Stimulated activated CD8-positive, alpha-beta memory T cell treated with anti-CD3 and anti-CD28 coated beads, Interleukin-12 subunit alpha, Interleukin-12 subunit beta, amount 100 ng/mL, for 24 hours (primary cell): Measurements from ENCODE around the gene ACSL3.

Experiments
- DNase-seq: peaks from one replicate; pipeline ENCODE4 v3.0.0-alpha.2; 2020; ENCODE audit errors: extremely low read depth

Gene ACSL3

DNA sequence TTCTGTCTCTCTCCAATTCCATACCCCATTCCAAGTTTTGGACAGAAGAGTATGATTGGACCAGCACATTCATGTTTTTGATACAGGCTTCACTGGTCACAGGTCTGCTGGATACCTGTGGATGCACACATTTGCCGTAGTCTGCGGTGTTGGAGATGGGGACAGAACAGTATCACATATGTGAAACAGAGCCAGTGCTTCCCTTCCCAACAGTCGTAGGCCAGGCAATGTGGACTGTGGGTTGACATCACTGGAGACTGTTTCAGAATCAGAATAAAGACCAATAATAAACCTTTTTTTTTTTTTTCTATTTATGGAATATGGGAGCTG lies 18.7 kb downstream of the ACSL3 start:
- DNase-seq = no peak

DNA sequence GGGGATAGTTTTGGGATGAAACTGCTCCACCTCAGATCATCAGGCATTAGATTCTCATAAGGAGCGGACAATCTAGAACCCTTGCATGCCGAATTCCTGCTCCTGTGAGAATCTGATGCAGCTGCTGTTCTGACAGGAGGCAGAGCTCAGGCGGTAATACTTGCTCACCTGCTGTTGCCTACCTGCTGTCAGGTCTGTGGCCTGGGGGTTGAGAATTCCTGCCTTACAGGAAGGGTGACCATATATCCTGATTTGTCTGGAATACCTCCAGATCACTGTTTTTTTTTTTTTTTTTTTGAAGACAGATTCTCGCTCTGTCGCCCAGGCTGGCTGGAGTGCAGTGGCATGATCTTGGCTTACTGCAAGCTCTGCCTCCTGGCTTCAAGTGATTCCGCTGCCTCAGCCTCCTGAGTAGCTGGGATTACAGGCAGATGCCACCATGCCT lies 21.7 kb downstream of the ACSL3 start:
- DNase-seq = no peak

DNA sequence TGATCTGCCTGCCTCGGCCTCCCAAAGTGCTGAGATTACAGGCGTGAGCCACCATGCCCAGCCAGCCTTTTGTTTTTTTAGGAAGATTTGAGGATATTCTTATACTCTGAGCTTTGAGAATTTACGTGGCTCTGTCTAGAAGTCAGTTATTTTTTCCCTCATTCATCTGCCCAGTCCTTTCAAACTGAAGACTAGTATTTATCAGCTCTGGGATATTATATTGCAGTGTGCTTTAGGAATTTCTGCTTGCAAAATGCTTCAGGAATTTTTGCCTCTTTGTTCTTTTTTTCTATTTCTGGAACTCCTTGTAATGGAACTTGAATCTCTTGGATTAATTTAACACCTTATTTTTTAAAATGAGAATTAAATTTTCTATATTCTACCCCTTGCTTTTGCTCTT lies 22.6 kb downstream of the ACSL3 start:
- no peak for DNase-seq

DNA sequence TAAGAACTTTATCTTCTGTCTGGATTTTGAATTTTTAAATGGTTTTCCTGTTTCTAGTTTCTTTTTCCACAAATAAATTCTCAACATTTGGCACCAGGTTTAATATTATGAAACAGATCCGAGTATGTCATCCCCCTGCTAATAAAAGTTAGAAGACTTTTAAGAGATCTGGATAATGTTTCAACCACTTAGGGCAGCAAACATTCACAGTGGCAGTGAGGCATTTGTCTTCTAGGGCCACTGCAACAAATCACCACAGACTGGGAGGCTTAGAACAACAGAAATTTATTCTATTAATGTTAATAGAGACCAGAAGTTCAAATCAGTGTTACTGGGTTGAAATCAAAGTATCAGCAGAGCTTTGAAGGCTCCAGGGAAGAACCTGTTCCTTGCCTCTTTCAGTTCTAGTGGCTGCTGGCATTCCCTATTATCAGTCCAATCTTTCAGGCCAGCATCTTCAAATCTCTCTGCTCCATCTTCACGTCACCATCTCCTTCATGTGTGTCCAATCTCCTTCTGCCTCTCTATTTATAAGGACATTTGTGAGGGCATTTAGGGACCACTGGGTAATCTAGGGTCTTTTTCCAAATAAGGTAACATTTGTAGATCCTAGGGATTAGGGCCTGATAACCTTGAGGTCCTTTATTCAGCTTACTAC lies 23.4 kb downstream of the ACSL3 start:
- DNase-seq = no peak

DNA sequence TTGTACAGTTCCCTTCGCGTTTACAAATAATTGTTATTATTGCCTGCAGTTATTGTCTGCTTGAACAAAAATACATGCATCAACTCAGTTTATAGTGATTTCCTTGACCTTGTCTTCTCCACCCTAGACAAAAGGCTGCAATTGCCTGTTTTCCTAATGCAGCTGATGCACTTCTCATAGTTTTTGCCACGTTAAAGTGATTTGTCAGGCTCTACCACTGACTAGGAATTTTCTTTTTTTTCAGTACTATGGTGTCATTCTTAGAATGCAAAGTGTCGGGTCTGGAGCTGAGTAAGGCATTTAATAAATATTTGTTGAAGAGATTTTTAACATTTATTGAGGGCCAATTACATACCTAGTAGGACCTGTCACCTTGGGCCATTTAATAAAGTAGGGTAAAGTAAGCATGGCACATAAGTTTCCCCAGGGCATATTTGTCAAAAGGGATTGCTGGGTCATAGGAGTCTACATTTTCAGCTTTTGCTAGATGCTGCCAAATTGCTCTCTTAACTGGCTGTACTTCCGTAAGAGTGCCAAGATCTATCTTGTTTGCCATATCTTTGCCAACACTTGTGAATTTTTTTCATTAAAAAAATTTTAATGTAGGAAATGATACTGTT lies 24.1 kb downstream of the ACSL3 start:
- DNase-seq = no peak

DNA sequence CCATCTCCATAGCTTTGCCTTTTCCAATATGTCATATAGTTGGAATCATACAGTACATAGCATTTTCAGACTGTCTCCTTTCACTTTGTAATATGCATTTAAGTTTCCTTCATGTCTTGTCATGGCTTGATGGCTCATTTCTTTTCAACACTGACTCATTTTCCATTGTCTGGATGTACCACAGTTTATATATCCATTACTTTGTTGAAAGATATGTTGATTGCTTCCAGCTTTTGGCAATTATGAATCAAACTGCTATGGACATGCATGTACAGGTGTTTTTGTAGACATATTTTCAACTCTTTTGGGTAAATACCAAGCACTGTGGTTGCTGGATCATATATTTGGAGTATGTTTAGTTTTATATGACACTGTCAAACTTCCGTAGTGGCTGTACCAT lies 26.3 kb downstream of the ACSL3 start:
- DNase-seq = no peak

DNA sequence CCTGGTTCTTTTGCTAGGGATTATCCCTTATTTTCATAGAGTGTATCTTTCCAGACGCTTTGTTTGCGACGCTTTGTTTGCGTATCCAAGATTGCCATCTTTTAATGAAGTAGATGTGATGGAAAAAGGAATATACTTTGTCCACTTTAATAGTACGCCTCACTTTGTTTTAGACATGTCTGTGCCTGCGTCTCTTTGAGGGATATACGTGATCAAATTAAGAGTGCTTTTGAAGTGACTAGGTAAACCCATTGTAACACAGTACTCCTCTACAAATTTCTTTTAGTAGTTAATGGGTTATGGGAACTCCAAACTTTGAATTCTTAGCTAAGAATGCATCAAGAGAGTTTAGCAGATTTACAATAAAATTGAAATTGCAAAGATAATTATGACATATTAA lies 27.9 kb downstream of the ACSL3 start:
- no peak for DNase-seq

DNA sequence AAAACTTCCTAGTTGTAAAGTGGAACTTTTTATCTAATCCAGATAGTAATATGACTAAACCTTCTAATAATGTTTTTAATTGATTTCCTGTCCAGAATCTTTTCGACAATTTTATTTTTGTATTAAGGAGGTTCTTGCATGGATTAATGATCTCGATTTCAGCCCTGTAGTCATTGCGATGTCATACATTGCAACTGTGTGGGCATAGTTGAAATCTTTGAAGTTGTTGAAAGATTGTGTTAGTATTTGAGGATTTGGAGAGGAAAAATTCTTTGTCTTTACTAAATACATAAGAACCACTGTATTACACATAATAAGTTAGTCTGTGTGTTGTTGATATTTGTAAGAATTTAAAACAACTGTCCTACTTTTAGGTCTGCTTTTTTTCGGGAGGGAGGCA lies 31.1 kb downstream of the ACSL3 start:
- no peak for DNase-seq

DNA sequence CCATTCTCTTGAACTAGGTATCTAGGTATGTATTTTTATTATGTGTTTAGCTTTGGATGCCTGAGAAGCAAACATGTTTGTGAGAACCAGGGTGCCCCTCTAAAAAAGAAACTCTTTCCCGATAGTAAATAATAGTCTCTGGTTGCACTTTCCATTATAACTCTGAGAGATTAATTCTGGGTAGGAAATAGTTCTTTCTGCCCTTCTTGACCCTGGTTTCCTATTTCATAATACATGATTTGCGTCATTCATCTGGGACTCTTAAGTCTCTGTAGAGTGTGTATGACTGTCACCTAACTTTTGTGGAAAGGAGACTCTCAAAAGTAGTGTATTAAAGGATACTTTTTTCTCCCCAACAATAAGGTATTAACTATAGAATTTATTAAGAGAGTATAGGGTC lies 31.5 kb downstream of the ACSL3 start:
- DNase-seq = no peak

DNA sequence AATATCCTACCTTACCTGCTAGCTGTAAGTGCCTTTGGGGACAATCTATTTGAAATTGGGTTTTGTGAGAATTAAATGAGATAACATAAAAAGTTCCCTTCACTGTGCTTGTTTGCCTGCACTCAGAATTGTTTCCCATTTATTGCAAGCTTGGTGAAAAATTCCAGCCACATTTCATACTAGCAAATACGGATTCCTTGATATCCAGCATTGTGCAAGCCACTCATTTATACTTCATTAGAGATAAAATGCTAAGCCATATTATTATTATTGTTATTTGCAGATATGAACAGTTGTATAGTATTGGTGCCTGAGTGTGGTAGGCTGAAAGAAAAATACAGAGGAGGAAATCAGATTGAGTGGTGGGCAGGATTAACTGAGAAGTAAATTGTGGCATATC lies 31.9 kb downstream of the ACSL3 start:
- no peak for DNase-seq

DNA sequence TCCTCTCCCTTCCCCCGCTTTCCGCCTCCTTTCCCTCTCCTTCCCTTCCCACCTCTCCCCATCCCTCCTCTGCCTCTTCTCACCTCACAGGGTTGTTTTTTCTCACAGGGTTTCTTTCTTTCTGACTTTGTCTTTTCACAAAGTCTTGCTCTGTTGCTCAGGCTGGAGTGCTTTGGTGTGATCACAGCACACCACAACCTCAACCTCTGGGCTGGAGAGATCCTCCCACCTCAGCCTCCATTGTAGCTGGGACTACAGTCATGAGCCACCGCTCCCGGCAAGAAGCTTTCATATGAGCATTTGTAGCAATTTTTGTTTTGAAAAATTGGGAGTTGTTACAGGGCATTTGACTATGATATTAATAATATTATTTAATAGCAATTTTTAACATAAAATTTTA lies 32.9 kb downstream of the ACSL3 start:
- no peak for DNase-seq

DNA sequence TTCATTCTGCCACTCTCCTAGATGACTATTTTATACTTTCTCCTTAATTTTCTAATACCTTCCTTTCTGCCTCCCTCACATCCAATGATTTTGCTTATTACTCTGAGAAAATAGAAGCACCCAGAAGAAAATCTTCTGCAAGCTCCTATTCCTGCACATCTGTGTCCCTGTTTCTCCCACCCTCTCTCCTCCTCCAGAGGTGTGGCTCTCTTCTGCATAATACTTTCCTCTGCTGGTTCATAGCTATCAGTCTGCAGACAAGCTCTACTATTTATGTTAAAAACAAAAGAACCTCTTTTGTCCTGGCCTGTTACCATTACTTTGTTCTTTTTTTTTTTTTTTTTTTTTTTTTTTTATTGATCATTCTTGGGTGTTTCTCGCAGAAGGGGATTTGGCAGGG lies 34.3 kb downstream of the ACSL3 start:
- DNase-seq = no peak

DNA sequence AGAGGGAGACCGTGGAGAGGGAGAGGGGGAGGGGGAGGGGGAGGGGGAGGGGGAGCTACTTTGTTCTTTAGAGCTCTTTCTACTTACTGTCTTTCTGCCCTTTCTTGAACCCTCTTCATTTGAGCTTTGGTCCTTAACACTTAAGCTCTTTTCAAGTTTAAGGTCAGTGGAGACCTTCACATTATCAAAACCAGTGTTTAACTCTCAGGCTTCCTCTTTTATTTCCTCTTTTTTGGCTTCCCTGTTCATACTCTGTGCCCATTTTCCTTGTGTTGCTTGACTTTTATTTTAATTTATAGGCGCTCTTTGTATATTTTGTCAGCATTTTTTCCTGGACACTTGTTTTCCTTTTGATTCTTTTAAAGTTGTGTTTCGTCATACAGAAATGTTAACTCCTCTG lies 37.1 kb downstream of the ACSL3 start:
- no peak for DNase-seq

DNA sequence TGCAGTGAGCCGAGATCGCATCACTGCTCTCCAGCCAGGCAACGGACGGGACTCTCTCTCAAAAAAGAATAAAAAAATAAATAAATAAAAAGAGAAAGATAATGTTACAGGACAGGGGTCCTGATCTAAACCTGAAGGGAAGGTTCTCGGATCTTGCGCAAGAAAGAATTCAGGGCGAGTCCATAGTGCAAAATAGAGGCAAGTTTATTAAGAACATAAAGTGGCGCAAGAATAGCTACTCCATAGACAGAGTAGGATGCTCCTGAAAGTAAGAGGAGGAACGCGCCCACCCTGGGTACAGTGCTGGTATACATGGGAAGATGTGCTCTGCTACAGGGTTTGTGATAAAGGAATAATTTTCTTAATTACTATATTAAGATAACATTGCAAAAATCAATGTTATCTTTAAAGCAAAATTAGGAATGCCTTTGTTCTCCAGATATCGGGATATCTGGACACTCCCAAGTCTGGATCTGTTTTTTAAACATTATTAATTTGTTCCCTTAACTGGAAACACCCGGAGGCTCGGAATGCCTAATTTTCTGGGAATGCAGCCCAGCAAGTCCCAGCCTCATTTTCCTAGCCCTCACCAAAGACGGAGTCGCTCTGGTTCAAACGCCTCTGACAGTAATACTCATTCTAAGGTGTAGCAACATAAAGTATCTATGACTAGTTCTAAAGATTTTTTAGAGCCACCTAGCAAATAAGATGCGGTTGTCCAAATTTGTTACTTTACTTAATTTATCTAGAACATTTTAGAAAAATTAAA lies 38.8 kb downstream of the ACSL3 start:
- no peak for DNase-seq

DNA sequence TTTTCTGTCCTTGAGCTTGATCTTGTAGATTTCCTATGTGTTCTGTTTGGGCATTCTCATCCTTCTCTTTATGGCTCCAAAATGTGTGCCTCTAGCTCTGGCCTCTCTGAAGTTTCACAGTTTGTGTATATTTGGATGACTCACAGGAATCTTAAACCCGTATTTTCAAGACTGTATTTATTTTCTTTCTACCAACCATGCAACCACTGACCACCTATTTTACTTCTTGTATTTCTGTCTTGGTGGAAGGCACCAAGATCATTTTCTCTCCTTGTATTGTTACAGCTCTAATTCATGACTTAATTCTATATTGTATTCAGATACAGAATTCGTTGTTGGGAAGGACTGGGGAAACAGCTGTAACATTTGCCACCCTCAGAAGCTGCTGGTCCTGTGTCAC lies 39.5 kb downstream of the ACSL3 start:
- DNase-seq = no peak

DNA sequence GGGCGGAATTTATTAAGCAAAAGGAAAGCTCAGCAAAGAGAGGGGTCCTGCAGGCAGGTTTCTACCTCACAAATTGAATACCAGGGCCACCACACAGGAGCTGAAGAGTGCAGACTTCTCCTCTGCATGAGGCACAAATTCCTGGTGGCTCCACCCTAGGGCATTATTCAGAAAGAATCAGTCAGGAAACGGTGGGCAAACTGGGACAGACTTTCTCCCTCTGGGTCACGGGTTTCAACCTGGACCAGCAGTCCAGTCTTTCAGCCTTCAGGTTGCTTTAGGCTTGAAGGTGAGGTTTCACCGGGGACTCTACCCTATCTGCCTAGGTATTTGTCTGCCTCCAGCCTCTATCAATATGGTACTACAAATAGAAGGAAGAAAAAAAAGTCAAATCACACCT lies 41.8 kb downstream of the ACSL3 start:
- DNase-seq = no peak

DNA sequence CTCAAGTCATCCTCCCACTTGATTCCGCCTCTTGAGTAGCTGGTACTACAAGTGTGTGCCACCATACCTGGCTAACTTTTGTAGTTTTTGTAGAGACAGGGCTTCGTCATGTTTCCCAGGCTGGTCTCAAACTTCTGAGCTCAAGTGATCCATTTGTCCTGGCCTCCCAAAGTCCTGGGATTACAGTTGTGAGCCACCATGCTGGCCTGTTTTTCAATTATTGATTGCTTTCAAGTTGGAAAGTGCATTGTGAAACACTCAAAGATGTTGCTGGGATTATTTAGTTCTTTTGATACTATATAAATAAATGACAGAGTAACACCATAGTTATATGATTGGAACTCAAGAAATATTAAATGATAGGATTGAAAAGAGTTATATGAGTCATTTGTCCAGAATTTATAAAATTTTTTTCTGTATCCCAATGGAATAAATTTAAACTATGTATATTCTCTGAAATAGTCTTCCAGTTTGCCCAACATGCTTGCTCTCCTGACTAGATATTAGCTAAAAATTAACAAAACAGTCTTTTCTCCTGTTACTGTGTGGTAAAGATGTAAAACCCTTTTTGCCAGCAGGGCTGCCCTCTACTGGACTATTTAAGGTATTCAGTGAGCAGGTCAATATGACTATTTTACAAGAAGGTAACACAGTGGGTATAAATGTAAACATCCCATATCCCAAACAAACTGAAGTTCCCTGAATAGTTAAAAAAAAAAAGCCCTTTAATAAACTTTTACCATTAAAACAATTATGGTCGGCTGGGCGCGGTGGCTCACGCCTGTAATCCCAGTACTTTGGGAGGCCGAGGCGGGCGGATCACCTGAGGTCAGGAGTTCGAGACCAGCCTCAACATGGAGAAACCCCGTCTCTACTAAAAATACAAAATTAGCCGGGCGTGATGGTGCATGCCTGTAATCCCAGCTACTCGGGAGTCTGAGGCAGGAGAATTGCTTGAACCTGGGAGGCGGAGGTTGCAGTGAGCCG lies 42.7 kb downstream of the ACSL3 start:
- no peak for DNase-seq

DNA sequence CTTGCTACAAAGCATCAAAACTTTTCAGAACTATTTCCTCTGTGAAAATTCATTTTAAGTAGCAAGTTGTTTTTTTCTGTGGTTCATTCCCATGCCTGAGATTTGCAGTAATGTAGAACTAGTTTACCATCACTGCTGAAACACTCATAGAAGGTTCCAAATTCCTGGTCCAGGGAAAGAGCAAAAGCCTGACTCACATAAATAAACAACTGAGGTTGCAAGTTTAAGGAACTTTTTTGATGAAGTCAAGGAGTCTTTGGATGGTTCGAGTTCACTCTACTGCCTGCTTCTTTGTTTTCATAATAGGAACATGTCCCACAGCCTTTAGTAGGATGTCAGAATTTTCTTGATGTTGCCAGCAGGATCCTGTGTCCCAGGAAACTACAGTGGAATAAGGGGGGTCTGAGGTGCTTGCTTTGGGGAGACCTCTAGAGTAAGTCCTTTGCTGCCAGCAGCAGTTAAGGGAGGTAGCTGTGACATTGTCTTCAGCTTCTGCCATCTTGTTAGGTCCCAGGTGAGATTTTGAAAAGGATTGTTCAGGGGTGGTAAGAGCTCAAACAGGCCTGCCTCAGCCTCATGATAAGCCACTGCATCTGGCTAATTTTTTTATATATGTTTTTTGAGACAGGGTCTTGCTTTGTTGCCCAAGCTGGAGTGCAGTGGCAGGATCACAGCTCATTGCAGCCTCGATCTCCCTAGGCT lies 43.9 kb downstream of the ACSL3 start:
- DNase-seq = no peak

DNA sequence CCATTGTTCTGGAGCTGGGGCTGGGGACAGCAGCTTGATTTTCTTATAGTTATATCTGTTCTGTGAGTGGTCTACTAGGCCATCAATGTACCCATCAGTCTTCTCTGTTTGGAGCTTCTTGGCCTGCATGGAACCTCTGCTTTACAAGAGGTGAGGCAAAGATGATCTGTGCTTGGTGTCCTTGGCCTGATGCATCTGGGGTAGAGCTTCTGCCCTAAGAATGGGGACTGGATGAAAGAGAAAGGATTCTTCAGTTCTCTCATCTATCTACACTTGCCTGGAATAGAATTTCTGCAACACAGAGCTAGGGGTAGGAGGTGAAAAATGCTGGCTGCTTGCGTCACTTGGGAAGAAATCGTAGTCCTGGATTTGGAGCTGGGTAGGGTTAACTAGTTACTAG lies 46.2 kb downstream of the ACSL3 start:
- no peak for DNase-seq

DNA sequence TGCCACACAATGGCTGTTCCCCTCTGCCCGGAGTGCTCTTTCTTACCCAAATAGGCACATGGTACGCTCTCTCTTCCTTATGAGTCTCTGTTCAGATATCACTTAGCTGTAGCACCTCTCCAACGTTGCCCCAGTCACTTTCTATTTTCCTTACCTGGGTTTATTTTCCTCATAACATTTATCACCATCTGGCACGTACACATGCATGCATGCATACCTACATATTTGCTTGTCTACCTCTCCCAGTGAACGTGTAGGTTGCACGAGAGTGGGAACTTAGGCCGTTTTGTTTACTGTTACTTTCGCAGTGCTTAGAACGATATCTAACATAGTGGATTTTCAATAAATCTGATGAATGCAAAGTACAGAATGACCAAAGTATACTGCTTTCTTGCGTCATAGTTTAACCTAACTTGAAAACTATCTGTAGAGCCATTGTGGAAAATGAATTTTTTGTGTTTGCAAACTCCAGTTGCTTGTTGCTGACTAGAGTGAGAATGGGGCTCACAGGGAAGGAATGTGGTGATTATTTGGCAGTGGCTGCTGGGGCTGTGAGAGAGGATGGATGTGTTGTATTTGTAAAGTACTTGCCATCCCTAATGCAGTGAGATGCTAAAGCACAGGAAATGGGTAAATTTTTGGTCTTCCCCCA lies 47.1 kb downstream of the ACSL3 start:
- DNase-seq = no peak

DNA sequence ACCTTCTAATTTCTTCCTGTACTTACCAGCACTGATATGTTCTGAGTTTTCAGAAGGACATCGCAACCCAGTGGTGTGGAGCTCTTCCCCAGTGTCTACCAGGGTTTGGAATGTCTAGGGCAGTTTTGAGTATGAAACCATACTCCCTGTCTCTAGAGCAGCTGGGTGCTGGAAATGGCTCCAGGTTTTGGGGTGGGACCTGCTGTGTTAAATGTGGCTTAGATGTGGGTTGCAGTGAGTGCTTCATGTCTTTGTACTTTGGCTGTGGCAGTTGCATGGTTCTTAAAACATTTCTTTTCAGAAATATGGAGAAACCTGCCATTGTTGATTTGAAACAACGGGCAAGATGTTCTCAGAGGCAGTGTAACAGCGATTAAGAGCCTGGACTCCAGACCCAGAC lies 48.5 kb downstream of the ACSL3 start:
- DNase-seq = no peak
